ENCODE data around the gene SBF2.

Gene SBF2

GRCh38 chr11:10293423-10294289 lies at the start of gene SBF2:
Gene SBF2, minus strand, starts transcription at chr11:10294219. Its CDS starts 150 bp downstream, at chr11:10294069.
- peak within 1 kb of the TSS; percentile 61 for H3K4me3 ChIP-seq (ENCODE audit: low read depth, low read length)
- no peak for TF ChIP-seq CTCF (IDR thresholded peaks at IDR 0.05; ENCODE audit: borderline replicate concordance, insufficient read depth, low read depth, low read length)

- H3K4me3 ChIP-seq (ENCODE audit: low read depth, low read length) = no peak overlapping the region
- no peak for TF ChIP-seq CTCF (IDR thresholded peaks at IDR 0.05; ENCODE audit: borderline replicate concordance, insufficient read depth, low read depth, low read length)
Measured at GRCh38 chr11:10338287-10338686, 44.3 kb upstream of the SBF2 start.

- no peak for TF ChIP-seq CTCF (IDR thresholded peaks at IDR 0.05; ENCODE audit: borderline replicate concordance, insufficient read depth, low read depth, low read length)
- no peak overlapping the region for H3K4me3 ChIP-seq (ENCODE audit: low read depth, low read length)
Measured at GRCh38 chr11:10333490-10333889, 39.5 kb upstream of the SBF2 start.

GRCh38 chr11:10331548-10332289 lies 37.7 kb upstream of the SBF2 start:
- no peak overlapping the region for H3K4me3 ChIP-seq (ENCODE audit: low read depth, low read length)
- no peak for TF ChIP-seq CTCF (IDR thresholded peaks at IDR 0.05; ENCODE audit: borderline replicate concordance, insufficient read depth, low read depth, low read length)

GRCh38 chr11:10329935-10330334 lies 35.9 kb upstream of the SBF2 start:
- no peak for TF ChIP-seq CTCF (IDR thresholded peaks at IDR 0.05; ENCODE audit: borderline replicate concordance, insufficient read depth, low read depth, low read length)
- H3K4me3 ChIP-seq (ENCODE audit: low read depth, low read length) = no peak overlapping the region

GRCh38 chr11:10329356-10329755 lies 35.3 kb upstream of the SBF2 start:
- no peak overlapping the region for H3K4me3 ChIP-seq (ENCODE audit: low read depth, low read length)
- TF ChIP-seq CTCF (IDR thresholded peaks at IDR 0.05; ENCODE audit: borderline replicate concordance, insufficient read depth, low read depth, low read length) = no peak
